Measurements from ENCODE around the gene HIPK2. TPM values are rescaled to one million over a fixed set of nuclear protein-coding genes. Genes with fewer than 3 reads are reported as not detected.

Gene HIPK2
- total RNA-seq, 1 donor from 2014 or later: 23.0 TPM

DNA sequence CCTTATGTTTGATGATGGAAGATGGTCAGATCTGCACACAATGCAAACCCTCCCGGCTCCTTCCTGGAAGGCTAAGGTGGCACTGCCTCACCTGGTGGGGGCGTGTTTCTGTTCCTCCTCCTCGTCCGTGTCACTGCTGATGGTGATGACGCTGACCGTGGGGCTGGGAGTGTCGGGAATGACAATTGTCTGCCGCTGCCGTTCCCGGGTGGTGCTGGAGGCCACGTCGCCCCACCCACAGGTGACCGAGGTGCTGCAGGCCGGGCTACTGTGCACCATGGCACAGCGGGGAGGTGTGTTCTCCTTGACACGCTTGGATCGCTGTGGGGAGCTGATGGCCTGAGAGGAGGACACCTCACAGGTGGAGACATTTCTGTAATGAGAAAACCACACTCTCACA lies 181.2 kb downstream of the HIPK2 start:
- Mint-ChIP-seq H3K27me3 (no peaks in the 10 kb centered on the region), H3K4me3 (no peak overlapping the region), H3K27ac (no peak overlapping the region), H3K9me3 (no peaks in the 10 kb centered on the region), H3K36me3 (ENCODE audit: low read depth) (peaks cover 75% of the 10 kb centered on the region), H3K4me1 (no peaks in the 10 kb centered on the region)
- DNase-seq (no peak), ATAC-seq (ENCODE audit: low read depth) (no peak)
- ChIA-PET POLR2A (no interaction called here), CTCF (no interaction called here)
- intact Hi-C loops (cut with micrococcal nuclease): no loop called here
- TF ChIP-seq, protein P1, sequence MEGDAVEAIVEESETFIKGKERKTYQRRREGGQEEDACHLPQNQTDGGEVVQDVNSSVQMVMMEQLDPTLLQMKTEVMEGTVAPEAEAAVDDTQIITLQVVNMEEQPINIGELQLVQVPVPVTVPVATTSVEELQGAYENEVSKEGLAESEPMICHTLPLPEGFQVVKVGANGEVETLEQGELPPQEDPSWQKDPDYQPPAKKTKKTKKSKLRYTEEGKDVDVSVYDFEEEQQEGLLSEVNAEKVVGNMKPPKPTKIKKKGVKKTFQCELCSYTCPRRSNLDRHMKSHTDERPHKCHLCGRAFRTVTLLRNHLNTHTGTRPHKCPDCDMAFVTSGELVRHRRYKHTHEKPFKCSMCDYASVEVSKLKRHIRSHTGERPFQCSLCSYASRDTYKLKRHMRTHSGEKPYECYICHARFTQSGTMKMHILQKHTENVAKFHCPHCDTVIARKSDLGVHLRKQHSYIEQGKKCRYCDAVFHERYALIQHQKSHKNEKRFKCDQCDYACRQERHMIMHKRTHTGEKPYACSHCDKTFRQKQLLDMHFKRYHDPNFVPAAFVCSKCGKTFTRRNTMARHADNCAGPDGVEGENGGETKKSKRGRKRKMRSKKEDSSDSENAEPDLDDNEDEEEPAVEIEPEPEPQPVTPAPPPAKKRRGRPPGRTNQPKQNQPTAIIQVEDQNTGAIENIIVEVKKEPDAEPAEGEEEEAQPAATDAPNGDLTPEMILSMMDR (IDR thresholded peaks at IDR 0.05): no peak

GRCh38 chr7:139595806-139596205 lies 182.0 kb downstream of the HIPK2 start:
- Mint-ChIP-seq H3K36me3 (ENCODE audit: low read depth) (peaks cover 79% of the 10 kb centered on the region), H3K27ac (no peak overlapping the region), H3K9me3 (no peaks in the 10 kb centered on the region), H3K4me3 (no peak overlapping the region), H3K27me3 (no peaks in the 10 kb centered on the region), H3K4me1 (no peaks in the 10 kb centered on the region)
- ATAC-seq (ENCODE audit: low read depth) (no peak), DNase-seq (no peak)
- POLR2A ChIA-PET: no interaction called here
- CTCF ChIA-PET: no interaction called here
- intact Hi-C loops (cut with micrococcal nuclease): no loop called here
- TF ChIP-seq, protein P1 (IDR thresholded peaks at IDR 0.05): no peak

DNA sequence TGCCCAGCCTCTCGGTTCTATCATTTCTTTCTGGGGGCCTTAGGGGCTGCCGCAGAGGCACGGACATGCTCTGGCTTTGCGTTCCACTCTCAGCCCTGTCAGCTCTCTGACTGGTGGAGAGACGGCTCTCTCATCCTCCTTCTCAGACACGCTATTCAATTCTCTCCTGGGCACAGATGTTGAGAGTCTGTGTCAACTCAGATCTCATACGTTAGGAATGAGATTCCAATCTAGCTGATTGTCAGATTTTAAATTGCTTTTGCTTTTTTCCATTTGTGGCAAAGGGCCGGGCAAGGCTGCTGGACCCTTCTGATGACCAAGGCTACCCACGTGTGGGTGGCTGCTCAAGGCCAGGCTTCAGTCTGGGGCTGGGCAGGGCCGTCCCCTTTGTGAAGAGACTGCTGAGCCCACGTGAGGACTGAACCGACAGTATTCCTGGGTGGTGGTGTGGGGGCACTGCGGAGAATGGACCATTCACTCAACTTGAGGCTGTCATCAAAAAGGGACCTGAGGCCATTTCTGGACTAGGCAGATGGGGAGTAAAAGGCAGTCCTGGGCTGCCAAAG lies 182.8 kb downstream of the HIPK2 start:
- DNase-seq: no peak
- no peak overlapping the region for H3K4me3 Mint-ChIP-seq
- ChIA-PET POLR2A (no interaction called here), CTCF (no interaction called here)
- H3K4me1 Mint-ChIP-seq: no peaks in the 10 kb centered on the region
- no peak for ATAC-seq (ENCODE audit: low read depth)
- no peaks in the 10 kb centered on the region for H3K9me3 Mint-ChIP-seq
- H3K27me3 Mint-ChIP-seq: no peaks in the 10 kb centered on the region
- TF ChIP-seq, protein P1 (IDR thresholded peaks at IDR 0.05): no peak
- H3K36me3 Mint-ChIP-seq (ENCODE audit: low read depth): peaks cover 75% of the 10 kb centered on the region
- intact Hi-C loops (cut with micrococcal nuclease): no loop called here
- no peak overlapping the region for H3K27ac Mint-ChIP-seq

DNA sequence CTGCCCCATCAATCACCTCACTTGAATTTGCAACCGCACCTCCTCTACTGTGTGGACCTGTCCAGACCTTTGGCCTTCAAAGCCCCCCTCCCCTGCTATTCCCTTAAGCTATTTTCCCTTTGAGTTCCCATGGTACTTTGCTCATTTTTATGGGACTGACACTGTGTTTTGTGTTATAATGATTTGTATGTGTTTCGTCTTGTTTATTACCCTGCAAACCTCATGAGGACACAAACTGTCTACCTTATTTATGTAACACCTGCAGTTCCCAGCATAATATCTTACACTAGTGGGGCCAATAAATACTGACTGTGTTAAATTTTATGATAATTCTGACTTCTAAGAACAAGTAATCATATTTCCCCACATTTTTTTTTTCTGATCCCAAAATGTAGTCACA lies 183.7 kb downstream of the HIPK2 start:
- CTCF ChIA-PET: no interaction called here
- intact Hi-C loops (cut with micrococcal nuclease): no loop called here
- H3K27me3 Mint-ChIP-seq: no peaks in the 10 kb centered on the region
- H3K27ac Mint-ChIP-seq: no peak overlapping the region
- TF ChIP-seq, protein P1 (IDR thresholded peaks at IDR 0.05): no peak
- H3K36me3 Mint-ChIP-seq (ENCODE audit: low read depth): peaks cover 72% of the 10 kb centered on the region
- POLR2A ChIA-PET: no interaction called here
- no peaks in the 10 kb centered on the region for H3K4me1 Mint-ChIP-seq
- ATAC-seq (ENCODE audit: low read depth): no peak
- no peak overlapping the region for H3K4me3 Mint-ChIP-seq
- no peak for DNase-seq
- no peaks in the 10 kb centered on the region for H3K9me3 Mint-ChIP-seq

GRCh38 chr7:139592801-139593461 lies 184.9 kb downstream of the HIPK2 start:
- ChIA-PET CTCF (no interaction called here), POLR2A (no interaction called here)
- no peak overlapping the region for H3K4me3 Mint-ChIP-seq
- H3K27ac Mint-ChIP-seq: no peak overlapping the region
- H3K36me3 Mint-ChIP-seq (ENCODE audit: low read depth): peaks cover 75% of the 10 kb centered on the region
- H3K4me1 Mint-ChIP-seq: no peaks in the 10 kb centered on the region
- ATAC-seq (ENCODE audit: low read depth) (no peak), DNase-seq (no peak)
- H3K9me3 Mint-ChIP-seq: no peaks in the 10 kb centered on the region
- TF ChIP-seq, protein P1 (IDR thresholded peaks at IDR 0.05): no peak
- intact Hi-C loops (cut with micrococcal nuclease): no loop called here
- H3K27me3 Mint-ChIP-seq: no peaks in the 10 kb centered on the region

Measured in activated B cell treated with CpG ODN at 0.5 μM for 24 hours (primary cell).